HUES48 (cell line): Measurements from ENCODE around the gene PRSS38.
"Not testable (repeated sequence)": the region's sequence is repeated elsewhere in the genome, so short reads cannot be mapped to it uniquely, and the experiment has no call there.

Source experiments
- H3K27ac ChIP-seq: one replicate; pipeline ENCODE4 v1.7.0; 2013; ENCODE audit warnings: low read depth, low read length, inconsistent platforms
- H3K27me3 ChIP-seq: 2 replicates; pipeline ENCODE4 v1.6.1; 2013; ENCODE audit warnings: mild to moderate bottlenecking, low read length; ENCODE audit not compliant: control insufficient read depth, insufficient read depth
- H3K36me3 ChIP-seq: 2 replicates; pipeline ENCODE4 v1.6.1; 2013; ENCODE audit warnings: low read length; ENCODE audit not compliant: control insufficient read depth, insufficient read depth
- H3K4me1 ChIP-seq: 2 replicates; pipeline ENCODE4 v1.6.1; 2013; ENCODE audit warnings: mild to moderate bottlenecking, low read length; ENCODE audit not compliant: control insufficient read depth, insufficient read depth
- H3K4me3 ChIP-seq: 2 replicates; pipeline ENCODE4 v1.5.1; 2013; ENCODE audit warnings: mild to moderate bottlenecking, low read depth, low read length
- H3K9ac ChIP-seq: 2 replicates; pipeline ENCODE4 v1.6.1; 2013; ENCODE audit warnings: mild to moderate bottlenecking, low read depth, low read length, moderate library complexity
- H3K9me3 ChIP-seq: 2 replicates; pipeline ENCODE4 v1.6.1; 2013; ENCODE audit warnings: low read length; ENCODE audit not compliant: control insufficient read depth, insufficient read depth

The PRSS38 gene

GRCh38 chr1:227849251-227849650 lies 33.8 kb downstream of the PRSS38 start:
- Histone ChIP-seq H3K4me1 (no peaks in the 10 kb centered on the region), H3K27me3 (no peaks in the 10 kb centered on the region), H3K27ac (no peak overlapping the region), H3K9me3 (peaks cover 3% of the 10 kb centered on the region; the same call in 1 of the 2 replicates), H3K4me3 (no peak overlapping the region), H3K36me3 (no peaks in the 10 kb centered on the region), H3K9ac (no peak overlapping the region)

GRCh38 chr1:227854189-227854588 lies 38.7 kb downstream of the PRSS38 start:
- H3K4me1 ChIP-seq, result no peaks in the 10 kb centered on the region
- H3K27ac ChIP-seq, result no peak overlapping the region
- no peaks in the 10 kb centered on the region for H3K27me3 ChIP-seq
- H3K36me3 ChIP-seq, result no peaks in the 10 kb centered on the region
- no peak overlapping the region for H3K4me3 ChIP-seq
- no peak overlapping the region for H3K9ac ChIP-seq
- no peaks in the 10 kb centered on the region for H3K9me3 ChIP-seq

GRCh38 chr1:227855687-227856086 lies 40.2 kb downstream of the PRSS38 start:
- no peaks in the 10 kb centered on the region for H3K27me3 ChIP-seq
- no peak overlapping the region for H3K4me3 ChIP-seq
- no peaks in the 10 kb centered on the region for H3K4me1 ChIP-seq
- H3K27ac ChIP-seq, result no peak overlapping the region
- H3K36me3 ChIP-seq, result no peaks in the 10 kb centered on the region
- no peaks in the 10 kb centered on the region for H3K9me3 ChIP-seq
- H3K9ac ChIP-seq, result no peak overlapping the region

GRCh38 chr1:227856147-227856858 lies 40.8 kb downstream of the PRSS38 start:
- Histone ChIP-seq H3K4me1 (no peaks in the 10 kb centered on the region), H3K27ac (no peak overlapping the region), H3K9me3 (no peaks in the 10 kb centered on the region), H3K27me3 (no peaks in the 10 kb centered on the region), H3K4me3 (no peak overlapping the region), H3K36me3 (no peaks in the 10 kb centered on the region), H3K9ac (no peak overlapping the region)

GRCh38 chr1:227864882-227865281 lies 49.4 kb downstream of the PRSS38 start:
- Histone ChIP-seq H3K9ac (no peak overlapping the region), H3K27ac (no peak overlapping the region), H3K9me3 (peaks cover 6% of the 10 kb centered on the region; the same call in 1 of the 2 replicates), H3K36me3 (no peaks in the 10 kb centered on the region), H3K4me3 (no peak overlapping the region), H3K27me3 (no peaks in the 10 kb centered on the region), H3K4me1 (no peaks in the 10 kb centered on the region)

- no peaks in the 10 kb centered on the region for H3K4me1 ChIP-seq
- H3K9ac ChIP-seq, result no peak overlapping the region
- no peaks in the 10 kb centered on the region for H3K27me3 ChIP-seq
- H3K9me3 ChIP-seq, result peaks cover 6% of the 10 kb centered on the region; the same call in 1 of the 2 replicates
- H3K27ac ChIP-seq, result no peak overlapping the region
- H3K4me3 ChIP-seq, result no peak overlapping the region
- no peaks in the 10 kb centered on the region for H3K36me3 ChIP-seq
Observed at GRCh38 chr1:227869279-227869842, 53.9 kb downstream of the PRSS38 start.

GRCh38 chr1:227869851-227870305 lies 54.4 kb downstream of the PRSS38 start:
- Histone ChIP-seq H3K36me3 (no peaks in the 10 kb centered on the region), H3K27ac (no peak overlapping the region), H3K4me3 (no peak overlapping the region), H3K4me1 (no peaks in the 10 kb centered on the region), H3K27me3 (no peaks in the 10 kb centered on the region), H3K9ac (no peak overlapping the region), H3K9me3 (peaks cover 6% of the 10 kb centered on the region; the same call in 1 of the 2 replicates)

- no peaks in the 10 kb centered on the region for H3K36me3 ChIP-seq
- no peaks in the 10 kb centered on the region for H3K27me3 ChIP-seq
- H3K4me3 ChIP-seq, result no peak overlapping the region
- peaks cover 6% of the 10 kb centered on the region; the same call in 1 of the 2 replicates for H3K9me3 ChIP-seq
- H3K4me1 ChIP-seq, result no peaks in the 10 kb centered on the region
- no peak overlapping the region for H3K9ac ChIP-seq
- no peak overlapping the region for H3K27ac ChIP-seq
Observed at GRCh38 chr1:227870366-227870765, 54.9 kb downstream of the PRSS38 start.

GRCh38 chr1:227871892-227872291 lies 56.4 kb downstream of the PRSS38 start:
- not testable (repeated sequence) for H3K36me3 ChIP-seq, H3K27ac ChIP-seq, H3K4me3 ChIP-seq, H3K9me3 ChIP-seq, H3K9ac ChIP-seq, H3K27me3 ChIP-seq, H3K4me1 ChIP-seq

- not testable (repeated sequence) for H3K36me3 ChIP-seq, H3K4me3 ChIP-seq, H3K27ac ChIP-seq, H3K9me3 ChIP-seq, H3K9ac ChIP-seq, H3K4me1 ChIP-seq, H3K27me3 ChIP-seq
Observed at GRCh38 chr1:227877810-227878209, 62.3 kb downstream of the PRSS38 start.

GRCh38 chr1:227880342-227880924 lies 65.0 kb downstream of the PRSS38 start:
- no peaks in the 10 kb centered on the region for H3K4me1 ChIP-seq

More at GRCh38 chr1:227880342-227880924, 65.0 kb downstream of the PRSS38 start:
- no peaks in the 10 kb centered on the region for H3K36me3 ChIP-seq
- no peaks in the 10 kb centered on the region for H3K9me3 ChIP-seq
- H3K4me3 ChIP-seq, result no peak overlapping the region
- no peaks in the 10 kb centered on the region; the same call in 1 of the 2 replicates for H3K27me3 ChIP-seq
- H3K9ac ChIP-seq, result no peak overlapping the region
- H3K27ac ChIP-seq, result no peak overlapping the region
